CD4-positive, CD25-positive, alpha-beta regulatory T cell (primary cell): ENCODE measurements around the gene CAMK1D. TPM values are rescaled to one million over a fixed set of nuclear protein-coding genes. Genes with fewer than 3 reads are reported as not detected.
"Not testable (repeated sequence)": the region's sequence is repeated elsewhere in the genome, so short reads cannot be mapped to it uniquely, and the experiment has no call there.

Source experiments
- ATAC-seq, 2 donors: fragments of 150-1000 bp; cut with Tn5 transposase; one replicate each; pipeline ENCODE4 v1.10.0; 2021; ENCODE audit warnings: low read depth in 2 of 2, moderate number of reproducible peaks in 2 of 2, moderate library complexity in 1 of 2
- DNase-seq, 3 donors: peaks; one replicate each; pipeline versions ENCODE4 v3.0.0 to v3.0.0-alpha.2; 2012 to 2022; ENCODE audit warnings: mixed read lengths in 1 of 3
- H3K27ac ChIP-seq: one replicate; pipeline ENCODE4 v1.7.0; 2013; ENCODE audit warnings: mild to moderate bottlenecking, low read length; ENCODE audit not compliant: insufficient read depth, poor library complexity, severe bottlenecking
- H3K27me3 ChIP-seq: one replicate; pipeline ENCODE4 v1.7.0; 2013; ENCODE audit warnings: low read length; ENCODE audit not compliant: control insufficient read depth, insufficient read depth
- H3K36me3 ChIP-seq: one replicate; pipeline ENCODE4 v1.7.0; 2013; ENCODE audit warnings: mild to moderate bottlenecking, low read length, moderate library complexity; ENCODE audit not compliant: control insufficient read depth, insufficient read depth
- H3K4me1 ChIP-seq: 2 replicates; pipeline ENCODE4 v1.7.0; 2013; ENCODE audit warnings: mild to moderate bottlenecking, low read length; ENCODE audit not compliant: insufficient read depth, control insufficient read depth, poor library complexity, severe bottlenecking
- H3K4me3 ChIP-seq: one replicate; pipeline ENCODE4 v1.7.0; 2013; ENCODE audit warnings: low read depth, mild to moderate bottlenecking, low read length, moderate library complexity
- H3K9me3 ChIP-seq, 2 experiments: 1 replicate in 1 of 2; 2 replicates in 1 of 2; pipeline ENCODE4 v1.7.0; 2013; ENCODE audit warnings: low read length in 2 of 2, mild to moderate bottlenecking in 1 of 2, moderate library complexity in 1 of 2; ENCODE audit not compliant: control insufficient read depth in 2 of 2
- H3K27ac Mint-ChIP-seq, 3 donors: one replicate each; pipeline ENCODE4 v1.8.0; 2020 to 2022; ENCODE audit warnings: mild to moderate bottlenecking in 3 of 3, mixed read lengths in 3 of 3, moderate library complexity in 2 of 3
- H3K27me3 Mint-ChIP-seq: one replicate; pipeline ENCODE4 v1.8.0; 2022; ENCODE audit warnings: mild to moderate bottlenecking, mixed read lengths
- H3K36me3 Mint-ChIP-seq: one replicate; pipeline ENCODE4 v1.8.0; 2020; ENCODE audit warnings: mixed read lengths
- H3K4me1 Mint-ChIP-seq, 4 donors: one replicate each; pipeline ENCODE4 v1.8.0; 2020 to 2022; ENCODE audit warnings: mixed read lengths in 4 of 4, mild to moderate bottlenecking in 1 of 4
- H3K4me3 Mint-ChIP-seq, 4 donors: one replicate each; pipeline ENCODE4 v1.8.0; 2020 to 2022; ENCODE audit warnings: mild to moderate bottlenecking in 4 of 4, mixed read lengths in 4 of 4, moderate library complexity in 3 of 4
- H3K9me3 Mint-ChIP-seq, 7 donors: one replicate each; pipeline ENCODE4 v1.8.0; 2020 to 2022; ENCODE audit warnings: mixed read lengths in 7 of 7, mild to moderate bottlenecking in 3 of 7, moderate library complexity in 2 of 7
- polyA plus RNA-seq, 4 donors: library from polyadenylated mRNA; unstranded; fragments of 300-500 nt; fragmentation: Illumina TruSeq; gene quantifications; one replicate each; pipeline ENCODE4 v1.2.3, GENCODE V29; 2021
- total RNA-seq: library from RNA; stranded (reverse); gene quantifications from one replicate; pipeline ENCODE4 v1.2.3, GENCODE V29; 2022

CAMK1D gene
- total and polyA plus RNA-seq, 5 donors from 2014 or later: 4.4 to 25.3 (median 5.2) TPM

DNA sequence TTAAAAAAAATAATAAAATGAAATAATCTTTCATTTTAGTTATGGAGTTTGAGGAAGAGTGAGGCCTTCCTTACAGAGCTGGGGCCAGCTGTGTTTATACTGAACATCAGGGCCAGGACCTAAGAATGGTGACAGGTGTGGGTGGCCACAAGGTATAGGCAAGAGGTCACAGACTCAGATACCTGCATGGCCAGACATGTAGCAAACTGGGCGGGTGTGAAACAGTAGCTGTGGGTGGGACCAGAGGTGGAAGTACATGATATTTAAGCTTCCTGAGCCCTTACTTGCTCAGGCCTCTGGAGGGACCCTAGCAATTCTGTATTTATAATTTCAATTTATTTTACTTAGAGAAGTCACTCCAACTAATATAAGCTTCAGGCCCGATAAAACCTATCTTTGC, 27.7 kb upstream of the CAMK1D start:
- no peak for DNase-seq
- no peak for ATAC-seq
- H3K27me3 ChIP-seq: no peaks in the 10 kb centered on the region
- Mint-ChIP-seq H3K4me1 (peaks cover 6 to 10% (median 7%) of the 10 kb centered on the region in 4 donors), H3K27me3 (peaks cover 8% of the 10 kb centered on the region), H3K9me3 (no peaks in the 10 kb centered on the region), H3K27ac (no peak overlapping the region), H3K36me3 (no peaks in the 10 kb centered on the region), H3K4me3 (no peak overlapping the region)
- H3K36me3 ChIP-seq: no peaks in the 10 kb centered on the region
- no peak overlapping the region for H3K27ac ChIP-seq
- no peak overlapping the region for H3K4me3 ChIP-seq
- no peaks in the 10 kb centered on the region for H3K4me1 ChIP-seq
- H3K9me3 ChIP-seq: no peaks in the 10 kb centered on the region

DNA sequence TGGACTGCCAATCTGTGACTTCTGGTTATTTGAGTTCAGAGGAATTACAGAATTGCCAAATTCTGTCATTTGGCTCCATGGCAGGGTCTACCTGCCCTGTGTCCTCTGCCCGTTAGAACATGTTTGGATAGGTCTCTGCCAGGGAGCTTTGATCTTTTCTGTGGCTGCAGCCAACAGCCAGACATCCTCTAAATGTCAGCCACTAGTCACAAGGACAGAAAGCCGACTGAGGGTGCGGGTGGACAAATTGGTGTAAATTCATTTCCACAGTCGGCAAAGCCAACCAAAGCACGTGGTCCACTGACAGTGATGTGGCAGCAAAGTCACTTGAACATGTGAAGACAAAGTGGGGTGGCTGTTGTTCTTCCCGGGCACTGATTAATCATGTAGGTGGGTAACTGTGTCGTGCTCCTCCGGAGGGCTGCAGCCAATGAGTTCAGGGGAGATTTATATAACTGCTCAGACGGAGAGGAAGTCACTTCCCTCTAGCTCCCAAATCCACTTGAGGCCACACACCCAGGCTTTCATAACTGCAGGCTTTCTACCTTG, 26.7 kb upstream of the CAMK1D start:
- H3K36me3 Mint-ChIP-seq: no peaks in the 10 kb centered on the region
- H3K27ac ChIP-seq: no peak overlapping the region
- DNase-seq (no peak), ATAC-seq (no peak)
- no peaks in the 10 kb centered on the region for H3K27me3 ChIP-seq
- H3K4me3 Mint-ChIP-seq: no peak overlapping the region
- H3K27me3 Mint-ChIP-seq: peaks cover 8% of the 10 kb centered on the region
- H3K27ac Mint-ChIP-seq: no peak overlapping the region
- H3K4me3 ChIP-seq: no peak overlapping the region
- no peaks in the 10 kb centered on the region for H3K4me1 ChIP-seq
- H3K9me3 ChIP-seq: no peaks in the 10 kb centered on the region
- H3K36me3 ChIP-seq: no peaks in the 10 kb centered on the region
- H3K4me1 Mint-ChIP-seq: peaks cover 6 to 10% (median 7%) of the 10 kb centered on the region in 4 donors
- no peaks in the 10 kb centered on the region for H3K9me3 Mint-ChIP-seq

DNA sequence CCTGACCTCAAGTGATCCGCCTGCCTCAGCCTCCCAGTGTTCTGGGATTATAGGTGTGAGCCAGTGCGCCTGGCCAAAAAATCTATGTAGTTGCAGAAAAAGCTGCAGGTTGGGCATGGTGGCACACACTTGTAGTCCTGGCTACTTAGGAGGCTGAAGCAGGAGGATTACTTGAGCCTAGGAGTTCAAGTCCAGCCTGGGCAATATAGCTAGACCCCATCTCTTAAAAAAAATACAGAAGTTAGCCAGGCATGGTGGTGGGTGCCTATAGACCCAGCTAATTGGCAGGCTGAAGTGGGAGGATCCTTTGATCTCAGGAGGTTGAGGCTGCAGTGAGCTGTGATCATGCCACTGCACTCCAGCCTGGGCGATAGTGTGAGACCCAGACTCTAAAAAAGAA, 24.8 kb upstream of the CAMK1D start:
- no peak for DNase-seq

DNA sequence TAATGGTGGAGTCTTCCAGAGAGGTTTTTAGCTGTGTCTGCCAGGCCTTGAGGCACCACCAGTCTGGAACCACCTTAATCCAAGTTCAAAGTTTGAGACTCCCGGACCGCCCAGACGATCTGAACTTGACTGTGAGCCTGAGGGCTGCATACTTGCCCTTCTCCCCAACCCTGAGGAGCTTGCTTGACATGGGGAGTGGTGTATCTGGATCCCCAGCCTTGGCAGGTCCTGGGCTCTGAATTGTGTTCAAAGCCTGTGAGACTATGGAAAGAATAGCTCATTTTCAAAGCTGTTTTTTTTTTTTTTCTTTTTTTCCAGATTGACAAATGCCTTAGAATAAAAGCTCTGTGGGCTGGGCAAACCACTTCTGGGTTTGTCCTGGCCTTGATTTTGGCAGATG, 22.3 kb upstream of the CAMK1D start:
- H3K9me3 ChIP-seq: no peaks in the 10 kb centered on the region
- Mint-ChIP-seq H3K27ac (no peak overlapping the region), H3K36me3 (no peaks in the 10 kb centered on the region), H3K4me1 (peaks cover 0 to 10% (median 7%) of the 10 kb centered on the region in 4 donors), H3K9me3 (no peaks in the 10 kb centered on the region), H3K27me3 (peaks cover 8% of the 10 kb centered on the region), H3K4me3 (no peak overlapping the region)
- H3K4me1 ChIP-seq: no peaks in the 10 kb centered on the region
- no peak overlapping the region for H3K27ac ChIP-seq
- no peaks in the 10 kb centered on the region for H3K27me3 ChIP-seq
- no peak overlapping the region for H3K4me3 ChIP-seq
- DNase-seq (no peak), ATAC-seq (no peak)
- H3K36me3 ChIP-seq: no peaks in the 10 kb centered on the region

More for the DNA sequence above, 24.8 kb upstream of the CAMK1D start:
- Mint-ChIP-seq H3K27me3 (peaks cover 8% of the 10 kb centered on the region), H3K4me1 (peaks cover 6 to 10% (median 7%) of the 10 kb centered on the region in 4 donors), H3K4me3 (no peak overlapping the region), H3K27ac (no peak overlapping the region), H3K36me3 (no peaks in the 10 kb centered on the region), H3K9me3 (no peaks in the 10 kb centered on the region)
- no peak for ATAC-seq
- H3K36me3 ChIP-seq: no peaks in the 10 kb centered on the region
- no peaks in the 10 kb centered on the region for H3K4me1 ChIP-seq
- no peak overlapping the region for H3K4me3 ChIP-seq
- H3K27me3 ChIP-seq: no peaks in the 10 kb centered on the region
- no peak overlapping the region for H3K27ac ChIP-seq
- no peaks in the 10 kb centered on the region for H3K9me3 ChIP-seq

DNA sequence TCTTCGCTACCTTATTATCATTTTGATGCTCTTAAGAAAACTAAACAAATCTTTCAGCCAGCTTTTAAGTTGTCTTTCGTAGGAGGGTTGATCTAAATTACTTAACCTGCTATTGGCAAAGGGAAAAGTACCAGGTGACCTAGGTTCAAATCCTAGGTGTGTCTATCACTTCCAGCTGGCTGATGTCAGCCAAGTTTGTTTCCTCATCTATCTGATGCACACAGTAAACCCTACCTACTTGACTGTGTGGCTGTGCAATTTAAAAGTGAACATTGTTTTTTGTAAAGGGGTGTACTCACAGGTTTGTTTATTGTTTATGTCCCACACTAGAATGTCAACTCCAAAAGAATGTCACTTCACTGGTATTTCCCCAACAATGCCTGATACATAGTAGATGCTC, 21.9 kb upstream of the CAMK1D start:
- Mint-ChIP-seq H3K4me1 (peaks cover 0 to 10% (median 6%) of the 10 kb centered on the region in 4 donors), H3K27me3 (peaks cover 8% of the 10 kb centered on the region), H3K9me3 (no peaks in the 10 kb centered on the region), H3K27ac (no peak overlapping the region), H3K4me3 (no peak overlapping the region), H3K36me3 (no peaks in the 10 kb centered on the region)
- Histone ChIP-seq H3K27ac (no peak overlapping the region), H3K4me1 (no peaks in the 10 kb centered on the region), H3K36me3 (no peaks in the 10 kb centered on the region), H3K27me3 (no peaks in the 10 kb centered on the region), H3K4me3 (no peak overlapping the region), H3K9me3 (no peaks in the 10 kb centered on the region)
- ATAC-seq (no peak), DNase-seq (no peak)

DNA sequence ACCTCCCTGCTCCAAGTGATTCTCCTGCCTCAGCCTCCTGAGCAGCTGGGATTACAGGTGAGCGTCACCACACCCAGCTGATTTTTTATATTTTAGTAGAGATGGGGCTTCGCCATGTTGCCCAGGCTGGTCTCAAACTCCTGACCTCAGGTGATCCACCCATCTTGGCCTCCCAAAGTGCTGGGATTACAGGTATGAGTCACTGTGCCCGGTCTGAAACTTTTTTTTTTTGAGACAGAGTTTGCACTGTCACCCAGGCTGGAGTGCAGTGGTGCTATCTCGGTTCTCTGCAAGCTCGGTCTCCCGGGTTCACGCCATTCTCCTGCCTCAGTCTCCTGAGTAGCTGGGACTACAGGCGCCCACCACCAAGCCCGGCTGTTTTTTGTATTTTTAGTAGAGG, 21.0 kb upstream of the CAMK1D start:
- H3K27me3 ChIP-seq, H3K27ac Mint-ChIP-seq, H3K4me3 Mint-ChIP-seq, H3K36me3 ChIP-seq, DNase-seq, ATAC-seq, H3K27me3 Mint-ChIP-seq, H3K9me3 ChIP-seq, H3K4me1 Mint-ChIP-seq, H3K4me3 ChIP-seq, H3K27ac ChIP-seq, H3K36me3 Mint-ChIP-seq, H3K9me3 Mint-ChIP-seq, H3K4me1 ChIP-seq: not testable (repeated sequence)

DNA sequence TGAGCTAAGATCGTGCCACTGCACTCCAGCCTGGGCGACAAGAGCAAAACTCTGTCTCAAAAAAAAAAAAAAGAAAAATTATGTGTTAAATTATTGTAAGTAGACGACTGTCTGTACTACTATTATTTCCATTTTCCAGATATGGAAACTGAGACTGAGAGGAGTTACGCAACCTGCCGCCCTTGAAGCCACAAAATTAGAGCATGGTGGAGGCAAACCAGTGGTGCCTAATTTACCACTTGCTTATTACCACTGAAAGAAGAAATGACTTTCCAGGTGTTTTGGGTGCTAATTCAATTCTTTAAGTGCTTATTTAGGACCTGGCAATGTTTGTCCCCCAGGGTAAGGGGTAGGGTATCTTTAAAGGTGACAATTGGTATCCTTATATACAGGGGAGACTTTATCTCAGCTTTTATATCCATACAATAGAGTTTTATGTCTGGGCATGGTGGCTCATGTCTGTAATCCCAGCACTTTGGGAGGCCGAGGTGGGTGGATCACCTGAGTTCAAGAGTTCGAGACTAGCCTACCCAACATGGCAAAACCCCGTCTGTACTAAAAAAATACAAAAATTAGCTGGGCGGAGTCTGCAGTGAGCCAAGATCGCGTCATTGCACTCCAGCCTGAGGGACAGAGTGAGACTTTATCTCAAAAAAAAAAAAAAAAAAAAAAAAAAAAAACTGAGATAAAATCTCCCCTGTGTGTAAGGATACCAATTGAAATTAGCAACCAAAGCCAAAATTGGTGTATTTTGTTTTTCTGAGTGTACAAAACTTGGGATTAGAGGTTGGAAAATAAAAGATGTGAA, 16.6 kb upstream of the CAMK1D start:
- no peaks in the 10 kb centered on the region for H3K9me3 Mint-ChIP-seq
- DNase-seq (no peak), ATAC-seq (no peak)
- Histone ChIP-seq H3K27ac (no peak overlapping the region), H3K9me3 (no peaks in the 10 kb centered on the region), H3K36me3 (no peaks in the 10 kb centered on the region), H3K4me3 (no peak overlapping the region), H3K27me3 (no peaks in the 10 kb centered on the region), H3K4me1 (no peaks in the 10 kb centered on the region)
- no peak overlapping the region for H3K4me3 Mint-ChIP-seq
- H3K27ac Mint-ChIP-seq: no peak overlapping the region
- H3K4me1 Mint-ChIP-seq: peaks cover 0 to 8% (median 4%) of the 10 kb centered on the region in 4 donors
- H3K36me3 Mint-ChIP-seq: no peaks in the 10 kb centered on the region
- H3K27me3 Mint-ChIP-seq: peaks cover 4% of the 10 kb centered on the region
